ENCODE results near the gene KAT6B.
"Not testable (repeated sequence)": the region's sequence is repeated elsewhere in the genome, so short reads cannot be mapped to it uniquely, and the experiment has no call there.

Gene KAT6B

GRCh38 chr10:75050149-75050919, 223.9 kb downstream of the KAT6B start:
- no peak for DNase-seq (ENCODE audit: low read depth)
- TF ChIP-seq CTCF (IDR thresholded peaks at IDR 0.05; ENCODE audit: control insufficient read depth, insufficient read depth, low read depth, low read length, missing control alignments), result no peak
- no peak overlapping the region for H3K4me3 ChIP-seq (ENCODE audit: control insufficient read depth, low read depth, low read length)

DNA sequence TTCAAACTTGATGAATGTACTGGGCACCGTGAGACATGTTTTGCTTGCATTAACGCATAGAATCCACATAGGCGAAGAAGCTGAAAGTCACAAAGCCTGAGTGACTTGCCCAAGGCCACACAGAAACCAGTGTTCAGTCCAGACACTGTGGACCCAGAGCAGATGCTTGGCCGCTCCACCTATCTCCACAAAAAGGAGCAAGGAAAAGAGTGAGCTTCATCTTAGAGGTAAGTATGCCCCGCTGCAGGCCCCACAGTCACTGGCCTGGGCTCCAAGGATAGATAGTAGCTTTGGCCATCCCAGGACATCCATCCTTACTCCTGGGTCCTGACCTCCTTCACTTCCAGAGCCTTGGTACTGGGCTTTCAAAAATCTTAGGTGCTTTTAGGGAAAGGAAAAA, 224.9 kb downstream of the KAT6B start:
- no peak for DNase-seq (ENCODE audit: low read depth)
- TF ChIP-seq CTCF (IDR thresholded peaks at IDR 0.05; ENCODE audit: control insufficient read depth, insufficient read depth, low read depth, low read length, missing control alignments), result no peak
- no peak overlapping the region for H3K4me3 ChIP-seq (ENCODE audit: control insufficient read depth, low read depth, low read length)

DNA sequence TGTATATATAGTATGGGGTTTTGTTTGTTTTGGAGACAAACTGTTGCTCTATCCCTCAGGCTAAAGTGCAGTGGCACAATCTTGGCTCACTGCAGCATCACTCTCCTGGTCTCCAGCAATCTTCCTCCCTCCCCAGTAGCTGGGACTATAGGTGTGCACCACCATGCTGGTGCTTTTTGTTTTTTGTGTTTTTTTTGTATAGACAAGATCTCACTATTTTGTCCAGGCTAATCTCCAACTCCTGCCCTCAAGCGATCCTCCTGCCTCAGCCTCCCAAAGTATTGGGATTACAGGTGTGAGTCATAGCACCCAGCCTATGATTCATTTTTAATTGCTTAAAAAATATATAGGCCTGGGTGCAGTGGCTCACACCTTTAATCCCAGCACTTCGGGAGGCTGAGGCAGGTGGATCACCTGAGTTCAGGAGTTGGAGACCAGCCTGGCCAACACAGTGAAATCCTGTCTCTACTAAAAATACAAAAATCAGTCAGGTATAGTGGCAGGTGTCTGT, 229.6 kb downstream of the KAT6B start:
- not testable (repeated sequence) for H3K4me3 ChIP-seq (ENCODE audit: control insufficient read depth, low read depth, low read length); DNase-seq (ENCODE audit: low read depth)

DNA sequence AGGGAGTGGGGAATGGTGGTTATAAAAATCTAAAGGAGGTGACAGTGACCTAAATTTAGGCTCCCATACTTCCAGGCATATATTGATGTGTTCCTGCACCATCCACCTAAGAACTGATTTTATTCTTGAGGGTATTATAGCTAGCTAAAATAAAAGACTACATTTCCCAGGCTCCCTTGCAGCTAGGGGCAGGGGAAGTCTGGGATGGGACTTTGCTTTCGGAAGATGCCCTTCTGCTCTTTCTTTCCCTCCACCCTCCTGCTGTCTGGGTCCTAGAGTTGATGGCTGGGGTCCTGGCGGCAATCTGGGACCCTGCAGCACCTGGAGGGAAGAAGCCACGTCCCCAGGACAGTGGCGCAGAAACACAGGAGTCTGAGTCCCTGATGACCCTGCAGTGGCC, 231.3 kb downstream of the KAT6B start:
- no peak for TF ChIP-seq CTCF (IDR thresholded peaks at IDR 0.05; ENCODE audit: control insufficient read depth, insufficient read depth, low read depth, low read length, missing control alignments)
- H3K4me3 ChIP-seq (ENCODE audit: control insufficient read depth, low read depth, low read length), result no peak overlapping the region
- no peak for DNase-seq (ENCODE audit: low read depth)

DNA sequence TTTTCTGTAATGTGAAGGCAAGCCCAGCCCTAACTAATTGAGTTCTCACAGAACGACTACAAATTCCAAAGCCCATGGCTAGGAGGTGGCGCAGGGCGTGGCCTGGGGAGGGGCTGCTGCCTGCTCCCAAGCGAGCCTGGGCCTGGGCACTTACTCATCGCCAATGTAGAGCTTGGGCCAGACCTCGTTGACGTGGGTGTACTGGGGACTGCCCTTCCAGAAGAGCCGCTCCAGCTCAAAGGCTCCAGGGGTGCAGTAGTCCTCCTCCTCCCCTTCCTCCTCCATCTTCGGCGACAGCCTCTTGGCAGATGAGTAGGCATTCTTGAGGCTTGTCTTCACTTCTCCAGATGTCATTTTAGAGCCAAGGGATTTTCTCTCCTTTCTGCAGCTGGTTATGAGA, 231.8 kb downstream of the KAT6B start:
- peak; percentile 52 for DNase-seq (ENCODE audit: low read depth)
- no peak overlapping the region for H3K4me3 ChIP-seq (ENCODE audit: control insufficient read depth, low read depth, low read length)

DNA sequence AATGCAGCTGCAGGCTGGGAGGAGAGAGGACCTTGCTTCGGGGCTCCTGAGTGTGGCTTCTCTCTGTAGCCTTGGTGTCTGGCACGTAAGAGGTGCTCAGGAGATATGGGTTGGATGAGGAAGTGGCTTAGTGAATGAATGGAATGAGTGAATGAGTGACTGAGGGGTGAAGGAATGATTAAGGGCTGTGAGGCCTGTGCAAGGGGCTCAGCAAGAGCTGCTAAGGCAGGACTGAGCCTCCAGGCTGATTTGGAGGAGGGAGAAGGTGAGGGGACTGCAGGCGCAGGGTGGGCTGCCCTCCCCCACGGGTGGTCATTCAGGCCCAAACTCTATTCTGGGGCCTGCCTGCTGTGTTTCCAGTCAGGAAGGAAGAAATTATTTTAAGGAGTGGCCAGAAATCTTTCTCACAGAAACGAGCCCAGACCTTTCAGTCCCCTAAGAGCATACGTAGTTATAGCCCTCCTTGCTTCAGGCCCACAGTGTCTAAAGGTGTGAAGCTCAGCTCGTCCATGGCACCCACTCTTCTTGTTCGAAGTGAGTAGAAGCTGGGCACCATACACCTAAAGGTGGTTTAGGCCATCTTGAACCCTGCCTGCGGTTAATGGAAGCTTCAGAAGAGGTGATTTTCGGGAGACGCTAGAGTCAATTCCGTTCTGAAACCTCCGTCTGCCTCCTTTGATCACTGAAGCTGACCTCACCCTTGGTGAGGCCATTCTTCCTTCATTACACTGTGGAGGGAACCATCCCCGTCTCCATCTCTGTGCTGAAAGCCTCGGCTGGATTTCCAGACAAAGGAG, 235.5 kb downstream of the KAT6B start:
- DNase-seq (ENCODE audit: low read depth), result no peak
- no peak overlapping the region for H3K4me3 ChIP-seq (ENCODE audit: control insufficient read depth, low read depth, low read length)
- no peak for TF ChIP-seq CTCF (IDR thresholded peaks at IDR 0.05; ENCODE audit: control insufficient read depth, insufficient read depth, low read depth, low read length, missing control alignments)

More for the DNA sequence above, 231.8 kb downstream of the KAT6B start:
- no peak for TF ChIP-seq CTCF (IDR thresholded peaks at IDR 0.05; ENCODE audit: control insufficient read depth, insufficient read depth, low read depth, low read length, missing control alignments)
